Astrocyte (in vitro differentiated cells and primary cell): ENCODE results near the gene PRDM15. TPM values are rescaled to one million over a fixed set of nuclear protein-coding genes. Genes with fewer than 3 reads are reported as not detected.

Source experiments
- DNase-seq: peaks from one replicate; pipeline ENCODE4 v3.0.0-alpha.2; 2010; ENCODE audit warnings: low read depth
- FAIRE-seq: peaks from 2 replicates; lab custom pipeline; 2011; peaks lifted over from hg19 to GRCh38; lab: Jason Lieb, UNC
- H2AFZ ChIP-seq: 2 replicates; pipeline ENCODE4 v1.6.0; 2012; ENCODE audit warnings: low read depth, low read length, inconsistent platforms
- H3K27ac ChIP-seq: 2 replicates; pipeline ENCODE4 v1.5.1; 2011; ENCODE audit warnings: low read depth, low read length, inconsistent platforms
- H3K27me3 ChIP-seq: 2 replicates; pipeline ENCODE4 v1.6.0; 2011; ENCODE audit warnings: low read length, inconsistent platforms; ENCODE audit not compliant: insufficient read depth
- H3K36me3 ChIP-seq: 2 replicates; pipeline ENCODE4 v1.5.1; 2011; ENCODE audit warnings: low read length, inconsistent platforms; ENCODE audit not compliant: insufficient read depth
- H3K4me1 ChIP-seq: 2 replicates; pipeline ENCODE4 v1.5.1; 2011; ENCODE audit warnings: low read length, inconsistent platforms; ENCODE audit not compliant: insufficient read depth
- H3K4me2 ChIP-seq: 2 replicates; pipeline ENCODE4 v1.6.0; 2012; ENCODE audit warnings: low read length, inconsistent platforms
- H3K4me3 ChIP-seq: 2 replicates; pipeline ENCODE4 v1.5.1; 2011; ENCODE audit warnings: low read depth, mild to moderate bottlenecking, low read length, inconsistent platforms; ENCODE audit not compliant: insufficient read depth
- H3K79me2 ChIP-seq: 2 replicates; pipeline ENCODE4 v1.6.0; 2012; ENCODE audit warnings: mild to moderate bottlenecking, low read length, inconsistent platforms; ENCODE audit not compliant: insufficient read depth
- H3K9ac ChIP-seq: 2 replicates; pipeline ENCODE4 v1.6.0; 2012; ENCODE audit warnings: mild to moderate bottlenecking, low read length, inconsistent platforms
- H3K9me3 ChIP-seq: 2 replicates; pipeline ENCODE4 v1.5.1; 2012; ENCODE audit warnings: low read depth, mild to moderate bottlenecking, low read length, inconsistent platforms; ENCODE audit not compliant: insufficient read depth
- H4K20me1 ChIP-seq: 2 replicates; pipeline ENCODE4 v1.6.0; 2012; ENCODE audit warnings: low read length, inconsistent platforms; ENCODE audit not compliant: insufficient read depth
- H3K27ac Mint-ChIP-seq: one replicate; pipeline ENCODE4 v1.8.0; 2021; ENCODE audit warnings: mild to moderate bottlenecking, mixed read lengths; ENCODE audit not compliant: unreplicated experiment
- H3K27me3 Mint-ChIP-seq: one replicate; pipeline ENCODE4 v1.8.0; 2021; ENCODE audit warnings: low read depth, mixed read lengths; ENCODE audit not compliant: unreplicated experiment
- H3K36me3 Mint-ChIP-seq: one replicate; pipeline ENCODE4 v1.8.0; 2021; ENCODE audit warnings: low read depth, mixed read lengths; ENCODE audit not compliant: unreplicated experiment
- H3K4me1 Mint-ChIP-seq: one replicate; pipeline ENCODE4 v1.8.0; 2021; ENCODE audit warnings: low read depth, mixed read lengths; ENCODE audit not compliant: unreplicated experiment
- H3K4me3 Mint-ChIP-seq: one replicate; pipeline ENCODE4 v1.8.0; 2021; ENCODE audit warnings: mild to moderate bottlenecking, moderate library complexity, mixed read lengths; ENCODE audit not compliant: unreplicated experiment
- H3K9me3 Mint-ChIP-seq: one replicate; pipeline ENCODE4 v1.8.0; 2021; ENCODE audit warnings: mild to moderate bottlenecking, mixed read lengths; ENCODE audit not compliant: unreplicated experiment
- CTCF ChIP-seq: IDR thresholded peaks from 2 replicates; pipeline ENCODE4 v1.5.1; 2011; ENCODE audit warnings: low read depth, mild to moderate bottlenecking, inconsistent platforms, low read length, moderate library complexity; ENCODE audit not compliant: insufficient read depth
- EZH2 ChIP-seq: IDR thresholded peaks from 2 replicates; pipeline ENCODE4 v1.6.1; 2012; ENCODE audit warnings: mild to moderate bottlenecking, low read length, inconsistent platforms; ENCODE audit not compliant: insufficient read depth
- total RNA-seq: library from RNA; stranded (reverse); gene quantifications from 2 replicates; pipeline ENCODE4 v1.2.1, GENCODE V29; 2021

The PRDM15 gene
- total RNA-seq, 1 donor from 2014 or later = 6.8 TPM

GRCh38 chr21:41871293-41872030 lies 7.7 kb downstream of the PRDM15 start:
- H3K79me2 ChIP-seq = peaks cover 48% of the 10 kb centered on the region
- H2AFZ ChIP-seq = no peak overlapping the region
- H3K4me1 Mint-ChIP-seq = no peaks in the 10 kb centered on the region
- no peaks in the 10 kb centered on the region for H3K9me3 ChIP-seq
- no peaks in the 10 kb centered on the region for H3K27me3 ChIP-seq
- DNase-seq (no peak), FAIRE-seq (no peak)
- no peaks in the 10 kb centered on the region for H3K36me3 Mint-ChIP-seq
- no peak overlapping the region for H3K4me2 ChIP-seq
- no peaks in the 10 kb centered on the region for H3K36me3 ChIP-seq
- H3K4me1 ChIP-seq = no peaks in the 10 kb centered on the region
- H3K4me3 Mint-ChIP-seq = no peak overlapping the region
- TF ChIP-seq EZH2 = no peak
- no peak for TF ChIP-seq CTCF
- H3K4me3 ChIP-seq = no peak overlapping the region
- H3K27ac ChIP-seq = no peak overlapping the region
- H3K9me3 Mint-ChIP-seq = no peaks in the 10 kb centered on the region
- peak overlapping the region; percentile 10 for H3K27ac Mint-ChIP-seq
- no peak overlapping the region for H3K9ac ChIP-seq
- H3K27me3 Mint-ChIP-seq = no peaks in the 10 kb centered on the region
- H4K20me1 ChIP-seq = peaks cover 39% of the 10 kb centered on the region

DNA sequence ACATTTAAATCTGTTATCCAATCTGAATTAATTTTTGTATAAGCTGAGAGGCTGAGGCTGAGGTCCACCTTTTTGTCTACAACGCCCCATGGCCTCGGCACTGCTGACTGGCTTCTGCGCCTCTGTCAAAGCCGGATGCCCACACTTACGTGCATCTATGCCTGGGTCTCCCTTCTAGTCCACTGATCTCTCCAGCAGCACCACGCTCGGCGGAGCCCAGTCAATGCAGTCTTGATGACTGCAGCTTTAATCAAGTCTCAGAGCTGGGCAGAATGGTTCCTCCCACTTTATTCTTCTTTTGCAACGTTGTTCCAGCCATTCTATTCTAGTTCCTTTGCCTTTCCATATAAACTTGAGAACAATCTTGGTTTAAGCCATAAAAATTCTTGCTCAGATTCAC lies 9.4 kb downstream of the PRDM15 start:
- FAIRE-seq (no peak), DNase-seq (no peak)
- H3K27me3 ChIP-seq = no peaks in the 10 kb centered on the region
- no peak overlapping the region for H3K4me3 ChIP-seq
- H3K4me1 ChIP-seq = no peaks in the 10 kb centered on the region
- no peaks in the 10 kb centered on the region for H3K9me3 Mint-ChIP-seq
- no peak overlapping the region for H3K27ac Mint-ChIP-seq
- H3K36me3 ChIP-seq = no peaks in the 10 kb centered on the region
- no peak for TF ChIP-seq EZH2
- TF ChIP-seq CTCF = no peak
- no peak overlapping the region for H2AFZ ChIP-seq
- no peaks in the 10 kb centered on the region for H3K4me1 Mint-ChIP-seq
- no peaks in the 10 kb centered on the region for H3K36me3 Mint-ChIP-seq
- no peaks in the 10 kb centered on the region for H3K9me3 ChIP-seq
- H3K27ac ChIP-seq = no peak overlapping the region
- H3K79me2 ChIP-seq = peaks cover 43% of the 10 kb centered on the region
- H3K4me2 ChIP-seq = no peak overlapping the region
- H4K20me1 ChIP-seq = peaks cover 38% of the 10 kb centered on the region
- no peaks in the 10 kb centered on the region for H3K27me3 Mint-ChIP-seq
- no peak overlapping the region for H3K4me3 Mint-ChIP-seq
- H3K9ac ChIP-seq = no peak overlapping the region

- Mint-ChIP-seq H3K4me3 (no peak overlapping the region), H3K9me3 (no peaks in the 10 kb centered on the region), H3K27me3 (no peaks in the 10 kb centered on the region), H3K36me3 (no peaks in the 10 kb centered on the region), H3K4me1 (peaks cover 4% of the 10 kb centered on the region), H3K27ac (no peak overlapping the region)
- TF ChIP-seq CTCF (no peak), EZH2 (no peak)
- Histone ChIP-seq H3K4me2 (no peak overlapping the region), H3K36me3 (no peaks in the 10 kb centered on the region), H3K9me3 (no peaks in the 10 kb centered on the region), H2AFZ (no peak overlapping the region), H3K27me3 (no peaks in the 10 kb centered on the region), H3K79me2 (peaks cover 34% of the 10 kb centered on the region), H3K27ac (no peak overlapping the region), H4K20me1 (peaks cover 33% of the 10 kb centered on the region), H3K9ac (no peak overlapping the region), H3K4me3 (no peak overlapping the region), H3K4me1 (peaks cover 6% of the 10 kb centered on the region)
- FAIRE-seq (no peak), DNase-seq (peak; percentile 9)
Observed at GRCh38 chr21:41868062-41868710, 11.0 kb downstream of the PRDM15 start.
